ENCODE data around the gene DYNLT3. TPM values are rescaled to one million over a fixed set of nuclear protein-coding genes. Genes with fewer than 3 reads are reported as not detected.

Gene DYNLT3
- polyA plus RNA-seq, 2 of the 4 experiments (the other 2 are of a cell fraction), result 26.8 to 27.3 TPM

- ChIA-PET CTCF (interaction anchor here (0.7 to 2.9 kb wide), 2 partner anchors 13 to 40 kb away, joined by 3 to 9 read pairs; no protein-coding TSS in a partner anchor), POLR2A (no interaction called here)
- WGBS (ENCODE audit: missing lambda C conversion rate), result 10% methylated on average over 1 of the region's 1 CpG
- FAIRE-seq, result no peak
- ATAC-seq, result no peak
- TF ChIP-seq, protein P1, sequence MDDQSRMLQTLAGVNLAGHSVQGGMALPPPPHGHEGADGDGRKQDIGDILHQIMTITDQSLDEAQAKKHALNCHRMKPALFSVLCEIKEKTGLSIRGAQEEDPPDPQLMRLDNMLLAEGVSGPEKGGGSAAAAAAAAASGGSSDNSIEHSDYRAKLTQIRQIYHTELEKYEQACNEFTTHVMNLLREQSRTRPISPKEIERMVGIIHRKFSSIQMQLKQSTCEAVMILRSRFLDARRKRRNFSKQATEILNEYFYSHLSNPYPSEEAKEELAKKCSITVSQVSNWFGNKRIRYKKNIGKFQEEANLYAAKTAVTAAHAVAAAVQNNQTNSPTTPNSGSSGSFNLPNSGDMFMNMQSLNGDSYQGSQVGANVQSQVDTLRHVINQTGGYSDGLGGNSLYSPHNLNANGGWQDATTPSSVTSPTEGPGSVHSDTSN (IDR thresholded peaks at IDR 0.05), result no peak
- TF ChIP-seq POLR2AphosphoS2 (conservative IDR thresholded peaks at IDR 0.05; ENCODE audit: low read length), result no peak
- TF ChIP-seq ESRRA (IDR thresholded peaks at IDR 0.05; ENCODE audit: borderline replicate concordance, low read length), result no peak
- no peak for TF ChIP-seq HOXB5 (CRISPR knock-in tag; IDR thresholded peaks at IDR 0.05)
- TF ChIP-seq PHF8 (IDR thresholded peaks at IDR 0.05; ENCODE audit: borderline replicate concordance, low read depth), result no peak
- H3K4me3 ChIP-seq, result no peak overlapping the region
- H3K4me1 ChIP-seq, result no peaks in the 10 kb centered on the region
- no peak overlapping the region for H3K27ac ChIP-seq
- DNase-seq (ENCODE audit: low read depth in 1 of 2, low spot score in 1 of 2), result no peak
- no peak overlapping the region for H3K4me2 ChIP-seq
- no peaks in the 10 kb centered on the region for H3K9me3 ChIP-seq
Measured at GRCh38 chrX:37812110-37812509, 35.3 kb downstream of the DYNLT3 start.

DNA sequence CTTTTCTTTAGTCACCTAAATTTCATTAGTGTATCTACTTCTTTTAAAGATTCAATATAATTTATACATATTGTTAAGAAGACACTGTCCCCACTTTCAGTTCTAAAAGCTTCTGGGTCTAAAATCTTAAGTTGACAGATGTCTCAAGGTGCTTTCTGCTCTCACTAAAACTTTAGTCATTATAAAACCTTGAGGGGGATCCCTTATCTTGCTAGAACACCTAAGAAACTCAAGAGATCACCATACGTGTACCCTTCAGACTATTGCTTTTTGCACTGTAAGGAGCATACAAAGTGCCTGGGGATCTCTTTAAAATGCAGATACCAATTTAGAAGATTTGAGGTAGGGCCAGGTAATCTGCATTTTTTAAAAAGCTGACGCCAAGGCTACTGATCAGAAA, 37.4 kb downstream of the DYNLT3 start:
- FAIRE-seq (no peak), DNase-seq (ENCODE audit: low read depth in 1 of 2, low spot score in 1 of 2) (no peak), ATAC-seq (no peak)
- Histone ChIP-seq H3K27ac (no peak overlapping the region), H3K9me3 (no peaks in the 10 kb centered on the region), H3K4me3 (no peak overlapping the region), H3K4me1 (no peaks in the 10 kb centered on the region), H3K4me2 (no peak overlapping the region)
- 63% methylated on average over 2 of the region's 2 CpGs for WGBS (ENCODE audit: missing lambda C conversion rate)
- ChIA-PET CTCF (interaction anchor here (1.3 kb wide), 1 partner anchor 15 kb away, joined by 3 read pairs; no protein-coding TSS in a partner anchor), POLR2A (no interaction called here)
- TF ChIP-seq TFCP2L1 (CRISPR knock-in tag; IDR thresholded peaks at IDR 0.05) (no peak), MYC (IDR thresholded peaks at IDR 0.05; ENCODE audit: borderline replicate concordance, low read length) (no peak), EHMT2 (IDR thresholded peaks at IDR 0.05; ENCODE audit: low read depth) (no peak), JUN (IDR thresholded peaks at IDR 0.05) (no peak), FOSL2 (IDR thresholded peaks at IDR 0.05) (no peak), FOSL2 (CRISPR knock-in tag; IDR thresholded peaks at IDR 0.05) (no peak), CBX8 (IDR thresholded peaks at IDR 0.05) (no peak), KDM5A (IDR thresholded peaks at IDR 0.05) (no peak), JUNB (IDR thresholded peaks at IDR 0.05) (no peak), FOXS1 (CRISPR knock-in tag; IDR thresholded peaks at IDR 0.05) (no peak), CBX2 (IDR thresholded peaks at IDR 0.05; ENCODE audit: borderline replicate concordance, low read depth) (no peak), BHLHE40 (IDR thresholded peaks at IDR 0.05; ENCODE audit: low read depth, low read length) (no peak), NR3C1 (IDR thresholded peaks at IDR 0.05) (no peak), EP300 (IDR thresholded peaks at IDR 0.05) (no peak), EHF (CRISPR knock-in tag; IDR thresholded peaks at IDR 0.05) (no peak), RAD21 (conservative IDR thresholded peaks at IDR 0.05 in 1 of 2, IDR thresholded peaks at IDR 0.05 in 1 of 2) (no peak), TP53 (CRISPR knock-in tag; IDR thresholded peaks at IDR 0.05) (no peak)
- TF ChIP-seq, protein P2, sequence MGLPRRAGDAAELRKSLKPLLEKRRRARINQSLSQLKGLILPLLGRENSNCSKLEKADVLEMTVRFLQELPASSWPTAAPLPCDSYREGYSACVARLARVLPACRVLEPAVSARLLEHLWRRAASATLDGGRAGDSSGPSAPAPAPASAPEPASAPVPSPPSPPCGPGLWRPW (IDR thresholded peaks at IDR 0.05), result no peak
- TF ChIP-seq, protein P3, sequence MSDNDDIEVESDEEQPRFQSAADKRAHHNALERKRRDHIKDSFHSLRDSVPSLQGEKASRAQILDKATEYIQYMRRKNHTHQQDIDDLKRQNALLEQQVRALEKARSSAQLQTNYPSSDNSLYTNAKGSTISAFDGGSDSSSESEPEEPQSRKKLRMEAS (IDR thresholded peaks at IDR 0.05), result no peak

DNA sequence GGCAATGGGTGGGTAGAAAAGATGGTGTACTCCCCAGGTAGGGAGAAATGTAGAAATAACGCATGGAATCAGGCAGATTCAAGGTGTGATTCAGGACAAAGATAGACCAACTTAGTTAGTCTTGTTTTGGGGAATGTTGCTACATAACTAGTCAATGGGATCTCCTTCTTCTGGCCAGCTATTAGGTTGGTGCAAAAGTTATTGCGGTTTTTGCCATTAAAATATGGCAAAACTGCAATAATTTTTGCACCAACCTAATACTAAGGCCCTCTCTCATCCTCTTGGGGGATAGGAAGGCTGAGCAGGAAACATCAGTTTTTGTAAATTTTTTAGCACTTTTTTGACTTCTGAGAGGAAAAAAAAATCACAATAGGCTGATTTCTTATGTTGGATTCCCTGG, 44.3 kb downstream of the DYNLT3 start:
- no peak overlapping the region for H3K4me3 ChIP-seq
- ATAC-seq (no peak), FAIRE-seq (no peak), DNase-seq (ENCODE audit: low read depth in 1 of 2, low spot score in 1 of 2) (no peak)
- POLR2A ChIA-PET, result no interaction called here
- CTCF ChIA-PET, result interaction anchor here (1.0 kb wide), 1 partner anchor 364 kb away, joined by 3 read pairs; no protein-coding TSS in a partner anchor
- H3K27ac ChIP-seq, result no peak overlapping the region
- TF ChIP-seq KDM5A (IDR thresholded peaks at IDR 0.05), result no peak
- TF ChIP-seq RARB (CRISPR knock-in tag; IDR thresholded peaks at IDR 0.05), result no peak
- TF ChIP-seq MAZ (IDR thresholded peaks at IDR 0.05; ENCODE audit: borderline replicate concordance, low read depth, low read length), result no peak
- TF ChIP-seq MYC (IDR thresholded peaks at IDR 0.05; ENCODE audit: borderline replicate concordance, low read length), result no peak
- no peak for TF ChIP-seq ESRRA (IDR thresholded peaks at IDR 0.05; ENCODE audit: borderline replicate concordance, low read length)
- no peak for TF ChIP-seq REST (IDR thresholded peaks at IDR 0.05)
- no peak for TF ChIP-seq CBX2 (IDR thresholded peaks at IDR 0.05; ENCODE audit: borderline replicate concordance, low read depth)
- TF ChIP-seq HEYL (CRISPR knock-in tag; IDR thresholded peaks at IDR 0.05), result no peak
- no peak for TF ChIP-seq EHMT2 (IDR thresholded peaks at IDR 0.05; ENCODE audit: low read depth)
- no peak for TF ChIP-seq HDAC2 (IDR thresholded peaks at IDR 0.05)
- no peak overlapping the region for H3K4me2 ChIP-seq
- 33% methylated on average over 2 of the region's 2 CpGs for WGBS (ENCODE audit: missing lambda C conversion rate)
- H3K4me1 ChIP-seq, result no peaks in the 10 kb centered on the region
- H3K9me3 ChIP-seq, result no peaks in the 10 kb centered on the region
